HG02870 (cell line): ENCODE data around the gene FAS.

Experiments
- ATAC-seq: cut with Tn5 transposase; IDR thresholded peaks from one replicate; pipeline ENCODE4 v1.9.1; 2021; ENCODE audit warnings: mild to moderate bottlenecking, moderate library complexity; ENCODE audit not compliant: unreplicated experiment

The FAS gene

GRCh38 chr10:88971221-88972061, 19.2 kb upstream of the FAS start:
- ATAC-seq = no peak

- ATAC-seq = no peak
Observed at GRCh38 chr10:88974012-88974411, 16.6 kb upstream of the FAS start.

- ATAC-seq = no peak
Observed at GRCh38 chr10:88974446-88975376, 15.9 kb upstream of the FAS start.

GRCh38 chr10:88975377-88975720, 15.2 kb upstream of the FAS start:
- no peak for ATAC-seq

- no peak for ATAC-seq
Observed at GRCh38 chr10:88978463-88978862, 12.1 kb upstream of the FAS start.

GRCh38 chr10:88979153-88979562, 11.4 kb upstream of the FAS start:
- no peak for ATAC-seq

GRCh38 chr10:88979603-88980002, 11.0 kb upstream of the FAS start:
- ATAC-seq = no peak

- ATAC-seq = no peak
Observed at GRCh38 chr10:88980247-88980646, 10.4 kb upstream of the FAS start.

- no peak for ATAC-seq
Observed at GRCh38 chr10:88980800-88981199, 9.8 kb upstream of the FAS start.

GRCh38 chr10:88981435-88981834, 9.2 kb upstream of the FAS start:
- no peak for ATAC-seq

- ATAC-seq = no peak
Observed at GRCh38 chr10:88982366-88982765, 8.2 kb upstream of the FAS start.

GRCh38 chr10:88983206-88983605, 7.4 kb upstream of the FAS start:
- no peak for ATAC-seq

- ATAC-seq = no peak
Observed at GRCh38 chr10:88983939-88984338, 6.7 kb upstream of the FAS start.

GRCh38 chr10:88984525-88984924, 6.1 kb upstream of the FAS start:
- no peak for ATAC-seq

GRCh38 chr10:88986549-88987242, 3.9 kb upstream of the FAS start:
- ATAC-seq = no peak

- ATAC-seq = no peak
Observed at GRCh38 chr10:88987243-88987725, 3.3 kb upstream of the FAS start.

- ATAC-seq = no peak
Observed at GRCh38 chr10:88987840-88988239, 2.8 kb upstream of the FAS start.

- ATAC-seq = no peak
Observed at GRCh38 chr10:88989423-88989822, 1.2 kb upstream of the FAS start.

GRCh38 chr10:88989824-88990383, 694 bp upstream of the FAS start:
- ATAC-seq = peak; percentile 6

- ATAC-seq = peak; percentile 44
Observed at GRCh38 chr10:88991161-88991898, 732 bp downstream of the FAS start.
